GM12801 (cell line): ENCODE measurements around the gene IL13RA2.

Experiments used
- CTCF ChIP-seq: IDR thresholded peaks from one replicate; pipeline ENCODE4 v1.5.1; 2011; ENCODE audit warnings: control low read depth; ENCODE audit not compliant: insufficient read length; ENCODE audit errors: extremely low read depth

The IL13RA2 gene

DNA sequence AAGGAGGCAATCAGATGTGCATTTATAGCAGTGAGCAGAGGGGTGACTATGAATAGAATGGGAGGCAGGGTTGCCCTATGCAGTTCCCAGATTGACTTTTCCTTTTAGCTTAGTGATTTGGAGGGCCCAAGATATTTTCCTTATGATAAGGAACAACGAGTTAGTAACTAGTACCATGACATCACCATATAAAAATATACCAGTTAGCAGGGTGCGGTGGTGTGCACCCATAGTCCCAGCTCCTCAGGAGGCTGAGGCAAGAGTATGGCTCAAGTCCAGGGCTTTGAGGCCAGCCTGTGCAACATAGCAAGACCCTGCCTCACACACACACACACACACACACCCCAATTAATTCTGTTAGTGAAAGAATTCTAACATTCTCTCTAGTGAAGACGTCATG is 53.0 kb downstream of the IL13RA2 start:
- no peak for TF ChIP-seq CTCF

- no peak for TF ChIP-seq CTCF
These were observed 55.2 kb downstream of the IL13RA2 start for GRCh38 chrX:114962209-114962608.

GRCh38 chrX:114959729-114960128 is 57.7 kb downstream of the IL13RA2 start:
- no peak for TF ChIP-seq CTCF
